NT2/D1 (cell line): ENCODE data around the gene CELF4.
A peak's percentile ranks its signal among the peaks of the same experiment; 100 is the strongest.

ENCODE experiments used
- DNase-seq: peaks from one replicate; pipeline ENCODE4 v3.0.0-alpha.2; 2011; ENCODE audit warnings: low read depth, low spot score
- H3K27me3 ChIP-seq: 2 replicates; pipeline ENCODE4 v1.6.0; 2011; ENCODE audit warnings: mild to moderate bottlenecking; ENCODE audit not compliant: insufficient read length, insufficient read depth
- H3K36me3 ChIP-seq: 2 replicates; pipeline ENCODE4 v1.6.1; 2011; ENCODE audit warnings: mild to moderate bottlenecking, low read length, mixed read lengths; ENCODE audit not compliant: insufficient read depth, insufficient read length
- H3K4me1 ChIP-seq: 2 replicates; pipeline ENCODE4 v1.5.1; 2011; ENCODE audit not compliant: insufficient read depth, insufficient read length
- H3K4me3 ChIP-seq: 2 replicates; pipeline ENCODE4 v1.5.1; 2011; ENCODE audit warnings: low read depth; ENCODE audit not compliant: insufficient read length
- H3K9ac ChIP-seq: 2 replicates; pipeline ENCODE4 v1.6.0; 2011; ENCODE audit warnings: low read depth; ENCODE audit not compliant: insufficient read length
- H3K9me3 ChIP-seq: 2 replicates; pipeline ENCODE4 v1.5.1; 2011; ENCODE audit warnings: mild to moderate bottlenecking, low read length; ENCODE audit not compliant: insufficient read depth
- SUZ12 ChIP-seq: IDR thresholded peaks from 2 replicates; pipeline ENCODE4 v1.6.1; 2011; ENCODE audit not compliant: insufficient read length, insufficient read depth; ENCODE audit errors: extremely low read depth
- YY1 ChIP-seq: IDR thresholded peaks from 2 replicates; pipeline ENCODE4 v1.6.1; 2011; ENCODE audit not compliant: insufficient read length, insufficient read depth
- ZNF274 ChIP-seq: IDR thresholded peaks from 2 replicates; pipeline ENCODE4 v1.6.1; 2011; ENCODE audit warnings: mild to moderate bottlenecking, low read depth, low read length

CELF4 gene

GRCh38 chr18:37453752-37454151 is 111.8 kb downstream of the CELF4 start:
- TF ChIP-seq SUZ12 (no peak), ZNF274 (no peak), YY1 (no peak)
- peaks cover 5% of the 10 kb centered on the region for H3K27me3 ChIP-seq
- peaks cover 11% of the 10 kb centered on the region for H3K4me1 ChIP-seq
- DNase-seq = no peak
- H3K9me3 ChIP-seq = no peaks in the 10 kb centered on the region
- H3K36me3 ChIP-seq = no peaks in the 10 kb centered on the region
- no peak overlapping the region for H3K9ac ChIP-seq
- H3K4me3 ChIP-seq = no peak overlapping the region

DNA sequence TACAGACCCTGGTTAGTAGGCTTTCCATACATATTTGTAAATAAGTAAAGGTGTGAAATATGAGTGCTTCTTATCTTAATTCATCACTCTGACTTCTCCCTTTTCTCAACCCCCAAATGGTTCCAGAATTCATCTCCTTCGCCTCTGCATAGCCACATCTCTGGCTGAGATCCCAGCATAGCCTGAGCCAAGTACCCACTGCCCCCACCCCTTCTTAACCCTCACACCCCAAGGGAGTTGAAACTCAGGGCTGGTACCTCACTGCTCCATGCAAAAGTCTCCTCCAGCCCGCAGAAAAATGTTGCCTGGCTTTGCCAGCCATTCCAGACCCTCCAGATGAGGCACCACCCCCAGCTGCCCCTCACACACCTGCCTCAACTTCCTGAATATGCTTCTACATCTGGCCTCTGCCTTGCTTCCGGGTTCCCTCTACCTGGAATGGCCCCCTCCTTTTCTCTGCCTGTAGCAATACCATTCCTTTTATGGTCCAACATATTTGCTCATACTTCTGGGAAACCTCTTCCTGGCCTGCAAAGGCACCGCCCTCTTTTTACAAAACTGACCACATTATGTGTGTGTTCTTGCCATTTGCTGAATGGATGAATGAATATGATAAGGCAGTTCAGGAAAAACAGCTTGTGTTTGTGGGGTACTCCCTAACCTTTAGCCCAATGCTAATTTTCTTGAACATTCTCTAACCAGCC is 112.8 kb downstream of the CELF4 start:
- no peak for TF ChIP-seq YY1
- TF ChIP-seq SUZ12 = no peak
- no peak for TF ChIP-seq ZNF274
- no peak for DNase-seq
- no peak overlapping the region for H3K9ac ChIP-seq

DNA sequence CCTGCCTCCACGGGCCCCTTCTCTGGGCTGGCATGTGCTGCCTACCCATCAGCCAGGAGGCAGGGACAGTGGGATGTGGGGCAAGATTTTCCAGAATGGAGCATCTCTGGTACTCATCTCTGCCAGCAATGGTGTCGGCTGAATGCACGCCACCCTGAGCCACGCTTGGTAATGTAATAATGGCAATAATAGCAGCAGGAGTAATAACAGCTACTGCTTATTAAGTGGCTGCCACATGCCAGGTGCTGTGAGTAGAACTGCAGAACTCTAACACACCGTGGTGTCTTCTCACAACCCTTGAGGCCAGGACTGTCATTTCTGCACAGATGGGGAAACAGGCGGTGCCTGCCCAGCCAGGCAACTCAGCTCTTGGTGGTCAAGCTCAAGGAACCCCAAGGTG is 113.6 kb downstream of the CELF4 start:
- no peak for TF ChIP-seq ZNF274
- no peak for TF ChIP-seq SUZ12
- no peak for TF ChIP-seq YY1
- no peaks in the 10 kb centered on the region for H3K36me3 ChIP-seq
- no peaks in the 10 kb centered on the region for H3K9me3 ChIP-seq
- no peak overlapping the region for H3K4me3 ChIP-seq
- no peak overlapping the region for H3K9ac ChIP-seq
- H3K4me1 ChIP-seq = peaks cover 14% of the 10 kb centered on the region
- peaks cover 5% of the 10 kb centered on the region for H3K27me3 ChIP-seq
- DNase-seq = no peak

More for the DNA sequence above, 112.8 kb downstream of the CELF4 start:
- Histone ChIP-seq H3K4me1 (peaks cover 14% of the 10 kb centered on the region), H3K27me3 (peaks cover 5% of the 10 kb centered on the region), H3K9me3 (no peaks in the 10 kb centered on the region), H3K36me3 (no peaks in the 10 kb centered on the region), H3K4me3 (no peak overlapping the region)

DNA sequence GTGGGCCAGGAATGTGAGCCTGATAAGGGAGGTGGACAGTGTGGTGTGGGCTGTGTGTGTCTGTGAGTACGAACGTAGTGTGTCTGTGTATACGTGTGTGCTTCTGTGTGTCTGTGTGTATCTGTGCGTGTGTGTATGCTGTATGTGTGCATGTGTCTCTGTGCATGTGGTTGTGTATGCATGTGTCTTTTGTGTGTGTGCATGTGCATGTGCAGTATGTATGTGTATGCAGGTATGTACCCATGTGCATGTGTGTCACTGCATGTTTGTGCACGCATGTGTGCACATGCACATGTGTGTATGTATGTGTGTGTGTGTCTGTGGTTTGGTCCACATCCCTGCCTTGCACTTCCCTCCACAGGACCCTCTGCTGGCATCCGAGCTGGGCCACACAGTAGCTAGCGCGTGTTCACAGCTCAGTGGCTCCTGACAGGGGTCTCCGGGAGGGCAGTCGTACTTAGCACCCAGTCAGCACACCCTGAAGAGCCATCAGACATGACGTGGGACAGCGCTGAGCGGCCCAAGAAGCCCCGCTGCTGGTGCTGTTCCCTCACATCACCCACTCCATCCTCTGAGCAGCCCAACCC is 114.3 kb downstream of the CELF4 start:
- Histone ChIP-seq H3K27me3 (peaks cover 5% of the 10 kb centered on the region), H3K9ac (no peak overlapping the region), H3K36me3 (no peaks in the 10 kb centered on the region), H3K9me3 (no peaks in the 10 kb centered on the region), H3K4me1 (peaks cover 14% of the 10 kb centered on the region), H3K4me3 (no peak overlapping the region)
- TF ChIP-seq SUZ12 (no peak), ZNF274 (no peak), YY1 (no peak)
- no peak for DNase-seq

DNA sequence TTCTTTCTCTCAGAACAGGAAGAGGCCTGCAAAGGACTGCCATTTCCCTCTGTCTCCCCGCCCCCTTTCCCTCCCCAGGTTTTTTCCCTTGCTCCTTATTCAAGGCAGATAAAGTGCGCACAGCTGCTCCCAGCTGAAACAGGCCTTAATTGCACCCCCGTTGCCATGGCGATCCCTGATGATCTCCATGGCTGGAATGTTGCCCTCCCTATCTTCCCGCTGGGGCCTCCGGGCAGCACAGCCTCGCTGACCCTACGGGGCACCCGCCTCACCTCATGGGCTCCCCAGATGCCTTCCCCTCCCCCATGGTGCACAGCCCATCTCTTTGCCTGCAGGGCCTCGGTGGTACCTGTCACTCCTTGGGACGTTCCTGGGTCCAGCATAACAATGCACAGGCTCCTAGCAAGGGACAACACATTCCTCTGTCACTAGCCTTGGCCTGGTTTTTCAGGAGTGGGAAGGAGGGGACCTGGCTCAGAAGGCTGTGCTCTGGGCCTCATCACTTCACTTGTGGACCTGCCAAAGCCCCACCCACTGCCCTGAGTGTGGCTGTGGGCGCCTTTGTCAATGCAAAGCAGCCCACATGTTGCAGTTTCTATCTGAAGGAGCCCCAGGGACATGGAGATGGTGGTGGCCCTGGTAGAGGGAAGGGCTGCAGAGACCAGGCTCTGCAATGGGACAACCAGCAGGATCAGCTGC is 115.0 kb downstream of the CELF4 start:
- TF ChIP-seq YY1 (no peak), ZNF274 (no peak), SUZ12 (no peak)
- peaks cover 8% of the 10 kb centered on the region for H3K27me3 ChIP-seq
- no peak overlapping the region for H3K9ac ChIP-seq
- peak; percentile 57 for DNase-seq
- peaks cover 14% of the 10 kb centered on the region for H3K4me1 ChIP-seq
- no peaks in the 10 kb centered on the region for H3K9me3 ChIP-seq
- H3K36me3 ChIP-seq = no peaks in the 10 kb centered on the region
- H3K4me3 ChIP-seq = no peak overlapping the region

DNA sequence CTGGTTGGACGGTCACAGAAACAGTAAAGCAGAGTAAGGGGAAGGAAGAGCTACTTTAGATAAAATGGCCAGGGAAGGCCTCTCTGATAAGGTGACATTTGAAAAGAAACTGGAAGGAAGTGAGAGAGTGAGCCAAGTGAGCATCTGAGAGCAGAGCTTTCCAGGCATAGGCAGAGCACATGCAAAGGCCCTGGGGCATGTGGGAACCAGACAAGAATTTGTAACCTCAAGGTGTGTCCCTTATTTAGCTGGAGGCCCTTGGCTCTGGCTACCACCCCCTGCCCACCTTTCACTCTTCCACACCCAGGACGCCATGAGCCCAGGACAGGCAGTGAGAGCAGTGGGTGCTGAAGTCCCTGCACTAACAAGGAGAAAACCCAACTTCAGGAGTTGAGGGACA is 116.0 kb downstream of the CELF4 start:
- peaks cover 11% of the 10 kb centered on the region for H3K27me3 ChIP-seq
- TF ChIP-seq SUZ12 = no peak
- TF ChIP-seq ZNF274 = no peak
- no peak for TF ChIP-seq YY1
- DNase-seq = no peak
- no peaks in the 10 kb centered on the region for H3K9me3 ChIP-seq
- H3K9ac ChIP-seq = no peak overlapping the region
- H3K4me3 ChIP-seq = no peak overlapping the region
- peaks cover 16% of the 10 kb centered on the region for H3K4me1 ChIP-seq
- no peaks in the 10 kb centered on the region for H3K36me3 ChIP-seq

- no peak for TF ChIP-seq SUZ12
- no peak for TF ChIP-seq ZNF274
- TF ChIP-seq YY1 = no peak
These were observed 116.7 kb downstream of the CELF4 start for GRCh38 chr18:37448946-37449345.

More at GRCh38 chr18:37448946-37449345, 116.7 kb downstream of the CELF4 start:
- Histone ChIP-seq H3K4me1 (peaks cover 16% of the 10 kb centered on the region), H3K27me3 (peaks cover 11% of the 10 kb centered on the region), H3K9ac (no peak overlapping the region), H3K9me3 (no peaks in the 10 kb centered on the region), H3K36me3 (no peaks in the 10 kb centered on the region), H3K4me3 (no peak overlapping the region)
- no peak for DNase-seq
